Suprapubic skin (tissue), 4 donors: Measurements from ENCODE around the gene SLF2. TPM values are rescaled to one million over a fixed set of nuclear protein-coding genes. Genes with fewer than 3 reads are reported as not detected.

ENCODE experiments used
- DNase-seq, 2 donors: peaks; one replicate each; pipeline ENCODE4 v3.0.0-alpha.2; 2019; ENCODE audit warnings: low spot score in 2 of 2
- H3K27ac ChIP-seq: fragments of 200-600 bp; sonication (generic); one replicate; pipeline ENCODE4 v1.5.1; 2019
- H3K27me3 ChIP-seq: fragments of 200-600 bp; sonication (generic); one replicate; pipeline ENCODE4 v1.5.1; 2019
- H3K36me3 ChIP-seq: fragments of 200-600 bp; sonication (generic); one replicate; pipeline ENCODE4 v1.5.1; 2019
- H3K4me1 ChIP-seq: fragments of 200-600 bp; sonication (generic); one replicate; pipeline ENCODE4 v1.5.1; 2019
- H3K4me3 ChIP-seq: fragments of 200-600 bp; sonication (generic); one replicate; pipeline ENCODE4 v1.5.1; 2019; ENCODE audit warnings: mild to moderate bottlenecking
- H3K9me3 ChIP-seq: fragments of 200-600 bp; sonication (generic); one replicate; pipeline ENCODE4 v1.5.1; 2019
- CTCF ChIP-seq, 2 donors: fragments of 200-600 bp in 1 of 2; fragments of 450-650 bp in 1 of 2; sonication (generic) in 1 of 2; IDR thresholded peaks; one replicate each; pipeline ENCODE4 v1.5.1; 2016 to 2019; ENCODE audit warnings: antibody characterized with exemption in 2 of 2, mild to moderate bottlenecking in 1 of 2, moderate library complexity in 1 of 2
- EP300 ChIP-seq: sonication (generic); formaldehyde crosslinking; IDR thresholded peaks from one replicate; pipeline ENCODE4 v1.6.1; 2017; ENCODE audit warnings: antibody characterized with exemption
- POLR2A ChIP-seq, 2 donors: fragments of 450-650 bp; IDR thresholded peaks; one replicate each; pipeline ENCODE4 v1.6.1; 2017; ENCODE audit warnings: antibody characterized with exemption in 2 of 2, mild to moderate bottlenecking in 2 of 2, moderate library complexity in 2 of 2
- POLR2AphosphoS5 ChIP-seq, 3 donors: sonication (generic); formaldehyde crosslinking; IDR thresholded peaks; one replicate each; pipeline ENCODE4 v1.6.1; 2017; ENCODE audit warnings: antibody characterized with exemption in 3 of 3
- WGBS: methylation state at CpG from one replicate; pipeline ENCODE4 v1.1.5; 2018; 5-methylcytosine and 5-hydroxymethylcytosine counted together
- total RNA-seq, 4 donors: library from RNA; depleted of rRNA; stranded (reverse); fragments of >200 nt; gene quantifications; one replicate each; pipeline ENCODE4 v1.1.0, GENCODE V29; 2016

Gene SLF2
- total RNA-seq, 4 donors from 2014 or later = 11.6 to 41.4 (median 15.6) TPM

GRCh38 chr10:100873146-100873826 lies 39.5 kb upstream of the SLF2 start:
- Histone ChIP-seq H3K36me3 (no peaks in the 10 kb centered on the region), H3K27ac (no peak overlapping the region), H3K9me3 (no peaks in the 10 kb centered on the region), H3K4me1 (no peaks in the 10 kb centered on the region), H3K4me3 (no peak overlapping the region), H3K27me3 (peaks cover 56% of the 10 kb centered on the region)
- 61% methylated on average over 7 of the region's 7 CpGs for WGBS
- DNase-seq = no peak
- TF ChIP-seq POLR2AphosphoS5 (IDR thresholded peaks at IDR 0.05) = no peak
- no peak for TF ChIP-seq EP300
- no peak for TF ChIP-seq CTCF (IDR thresholded peaks at IDR 0.05)
- no peak for TF ChIP-seq POLR2A (IDR thresholded peaks at IDR 0.05)

GRCh38 chr10:100873827-100874326 lies 38.9 kb upstream of the SLF2 start:
- H3K36me3 ChIP-seq = no peaks in the 10 kb centered on the region
- no peaks in the 10 kb centered on the region for H3K4me1 ChIP-seq
- TF ChIP-seq CTCF (IDR thresholded peaks at IDR 0.05) (no peak), POLR2A (IDR thresholded peaks at IDR 0.05) (no peak), POLR2AphosphoS5 (IDR thresholded peaks at IDR 0.05) (no peak), EP300 (no peak)
- H3K9me3 ChIP-seq = no peaks in the 10 kb centered on the region
- no peak overlapping the region for H3K27ac ChIP-seq
- 87% methylated on average over 7 of the region's 14 CpGs for WGBS
- no peak for DNase-seq
- no peak overlapping the region for H3K4me3 ChIP-seq
- peaks cover 55% of the 10 kb centered on the region for H3K27me3 ChIP-seq

- no peak for TF ChIP-seq POLR2AphosphoS5 (IDR thresholded peaks at IDR 0.05)
- TF ChIP-seq EP300 = no peak
- TF ChIP-seq CTCF (IDR thresholded peaks at IDR 0.05) = no peak
- no peak for TF ChIP-seq POLR2A (IDR thresholded peaks at IDR 0.05)
- no peaks in the 10 kb centered on the region for H3K36me3 ChIP-seq
- 75% methylated on average over 20 of the region's 20 CpGs for WGBS
- H3K4me3 ChIP-seq = no peak overlapping the region
- no peak overlapping the region for H3K27ac ChIP-seq
- no peak for DNase-seq
- no peaks in the 10 kb centered on the region for H3K4me1 ChIP-seq
- H3K9me3 ChIP-seq = no peaks in the 10 kb centered on the region
- peaks cover 58% of the 10 kb centered on the region for H3K27me3 ChIP-seq
Observed at GRCh38 chr10:100874702-100875483, 37.9 kb upstream of the SLF2 start.

GRCh38 chr10:100875484-100876166 lies 37.1 kb upstream of the SLF2 start:
- H3K27me3 ChIP-seq = peaks cover 58% of the 10 kb centered on the region
- no peak for DNase-seq
- H3K4me1 ChIP-seq = no peaks in the 10 kb centered on the region
- H3K4me3 ChIP-seq = no peak overlapping the region
- no peaks in the 10 kb centered on the region for H3K9me3 ChIP-seq
- no peaks in the 10 kb centered on the region for H3K36me3 ChIP-seq
- no peak for TF ChIP-seq CTCF (IDR thresholded peaks at IDR 0.05)
- no peak for TF ChIP-seq POLR2AphosphoS5 (IDR thresholded peaks at IDR 0.05)
- TF ChIP-seq EP300 = no peak
- TF ChIP-seq POLR2A (IDR thresholded peaks at IDR 0.05) = no peak
- H3K27ac ChIP-seq = no peak overlapping the region
- 68% methylated on average over 5 of the region's 5 CpGs for WGBS
